RWPE1 (cell line): Measurements from ENCODE around the gene ZFAND6.

Source experiments
- CTCF ChIA-PET: fragments of 350-600 bp; sonication (Branson Sonifier 250); formaldehyde crosslinking; extraction: SDS; loops from one replicate; lab custom pipeline; 2021; lab: Yijun Ruan, JAX
- POLR2A ChIA-PET: fragments of 400-600 bp; formaldehyde crosslinking; extraction: SDS; loops from one replicate; lab custom pipeline; 2020; ENCODE audit warnings: antibody characterized with exemption; ENCODE audit not compliant: low non-redundant PET; lab: Yijun Ruan, JAX
- DNase-seq: peaks from one replicate; pipeline ENCODE4 v3.0.0; 2012; ENCODE audit warnings: low spot score
- H3K27ac ChIP-seq: fragments of 450-650 bp; 2 replicates; pipeline ENCODE4 v1.5.1; 2017
- CTCF ChIP-seq: fragments of 450-650 bp; conservative IDR thresholded peaks from 2 replicates; pipeline ENCODE4 v1.5.1; 2017; ENCODE audit warnings: low read depth, mild to moderate bottlenecking

ZFAND6 gene

GRCh38 chr15:80132382-80132781 is 72.9 kb downstream of the ZFAND6 start:
- no peak overlapping the region for H3K27ac ChIP-seq
- DNase-seq = no peak
- ChIA-PET POLR2A (no interaction called here), CTCF (interaction anchor here (0.7 kb wide), 1 partner anchor 624 kb away, joined by 4 read pairs; no protein-coding TSS in a partner anchor)
- TF ChIP-seq CTCF = no peak

- ChIA-PET CTCF (interaction anchor here (0.6 to 0.8 kb wide), 2 partner anchors 33 to 119 kb away, joined by 3 read pairs; no protein-coding TSS in a partner anchor), POLR2A (no interaction called here)
- DNase-seq = no peak
- no peak overlapping the region for H3K27ac ChIP-seq
- TF ChIP-seq CTCF = no peak
These were observed 77.4 kb downstream of the ZFAND6 start for GRCh38 chr15:80136854-80137253.

GRCh38 chr15:80138961-80139360 is 79.5 kb downstream of the ZFAND6 start:
- TF ChIP-seq CTCF = no peak
- ChIA-PET POLR2A (no interaction called here), CTCF (interaction anchor here (0.7 to 0.9 kb wide), 2 partner anchors 11 to 38 kb away, joined by 3 read pairs; no protein-coding TSS in a partner anchor)
- no peak for DNase-seq
- no peak overlapping the region for H3K27ac ChIP-seq

GRCh38 chr15:80140909-80141308 is 81.4 kb downstream of the ZFAND6 start:
- TF ChIP-seq CTCF = no peak
- ChIA-PET CTCF (no interaction called here), POLR2A (no interaction called here)
- no peak for DNase-seq
- H3K27ac ChIP-seq = no peak overlapping the region

GRCh38 chr15:80141916-80142598 is 82.6 kb downstream of the ZFAND6 start:
- ChIA-PET POLR2A (interaction anchor here (0.6 kb wide), 1 partner anchor 26 kb away, joined by 3 read pairs; no protein-coding TSS in a partner anchor), CTCF (no interaction called here)
- no peak for TF ChIP-seq CTCF
- no peak for DNase-seq
- no peak overlapping the region for H3K27ac ChIP-seq

- H3K27ac ChIP-seq = no peak overlapping the region
- CTCF ChIA-PET = no interaction called here
- no peak for DNase-seq
- no peak for TF ChIP-seq CTCF
- POLR2A ChIA-PET = no interaction called here
These were observed 83.2 kb downstream of the ZFAND6 start for GRCh38 chr15:80142646-80143045.
